Body of pancreas (tissue), 4 donors: ENCODE results near the gene SMG5.

Experiments used
- POLR2A ChIP-seq, 3 donors: fragments of 450-650 bp; IDR thresholded peaks; one replicate each; pipeline ENCODE4 v1.6.1; 2016; ENCODE audit warnings: antibody characterized with exemption in 3 of 3, mild to moderate bottlenecking in 2 of 3
- TF ChIP-seq, protein P1 (sequence below), 7 experiments: fragments of 450-650 bp in 4 of 7; fragments of 200-600 bp in 3 of 7; sonication (generic) in 3 of 7; IDR thresholded peaks; one replicate each; pipeline ENCODE4 v1.5.1; 2016 to 2019; ENCODE audit warnings: antibody characterized with exemption in 7 of 7

- TF ChIP-seq POLR2A (IDR thresholded peaks at IDR 0.05) = no peak
- TF ChIP-seq, protein P1, sequence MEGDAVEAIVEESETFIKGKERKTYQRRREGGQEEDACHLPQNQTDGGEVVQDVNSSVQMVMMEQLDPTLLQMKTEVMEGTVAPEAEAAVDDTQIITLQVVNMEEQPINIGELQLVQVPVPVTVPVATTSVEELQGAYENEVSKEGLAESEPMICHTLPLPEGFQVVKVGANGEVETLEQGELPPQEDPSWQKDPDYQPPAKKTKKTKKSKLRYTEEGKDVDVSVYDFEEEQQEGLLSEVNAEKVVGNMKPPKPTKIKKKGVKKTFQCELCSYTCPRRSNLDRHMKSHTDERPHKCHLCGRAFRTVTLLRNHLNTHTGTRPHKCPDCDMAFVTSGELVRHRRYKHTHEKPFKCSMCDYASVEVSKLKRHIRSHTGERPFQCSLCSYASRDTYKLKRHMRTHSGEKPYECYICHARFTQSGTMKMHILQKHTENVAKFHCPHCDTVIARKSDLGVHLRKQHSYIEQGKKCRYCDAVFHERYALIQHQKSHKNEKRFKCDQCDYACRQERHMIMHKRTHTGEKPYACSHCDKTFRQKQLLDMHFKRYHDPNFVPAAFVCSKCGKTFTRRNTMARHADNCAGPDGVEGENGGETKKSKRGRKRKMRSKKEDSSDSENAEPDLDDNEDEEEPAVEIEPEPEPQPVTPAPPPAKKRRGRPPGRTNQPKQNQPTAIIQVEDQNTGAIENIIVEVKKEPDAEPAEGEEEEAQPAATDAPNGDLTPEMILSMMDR (IDR thresholded peaks at IDR 0.05) = no peak
Observed at GRCh38 chr1:156200044-156200443, 82.6 kb downstream of the SMG5 start.
